Loucy (cell line): ENCODE results near the gene NGRN.

Experiments
- CTCF ChIP-seq: fragments of 200-600 bp; sonication (generic); conservative IDR thresholded peaks from 2 replicates; pipeline ENCODE4 v1.5.1; 2014; ENCODE audit warnings: mild to moderate bottlenecking, antibody characterized with exemption, low read length
- EZH2phosphoT487 ChIP-seq: fragments of 200-600 bp; IDR thresholded peaks from 2 replicates; pipeline ENCODE4 v1.6.1; 2018; ENCODE audit warnings: antibody characterized with exemption, mild to moderate bottlenecking, moderate library complexity, borderline replicate concordance

GRCh38 chr15:90230610-90231009 lies 34.9 kb upstream of the NGRN start:
- TF ChIP-seq CTCF (no peak), EZH2phosphoT487 (no peak)
